Glutamatergic neuron (in vitro differentiated cells): Measurements from ENCODE around the gene KRT84. TPM values are rescaled to one million over a fixed set of nuclear protein-coding genes. Genes with fewer than 3 reads are reported as not detected.

Source experiments
- DNase-seq: peaks from one replicate; pipeline ENCODE4 v3.0.0; 2022
- H3K27ac Mint-ChIP-seq: one replicate; pipeline ENCODE4 v1.8.0; 2020; ENCODE audit warnings: mild to moderate bottlenecking, mixed read lengths, inconsistent platforms; ENCODE audit not compliant: unreplicated experiment
- H3K27me3 Mint-ChIP-seq: one replicate; pipeline ENCODE4 v1.8.0; 2020; ENCODE audit warnings: mild to moderate bottlenecking, moderate library complexity, mixed read lengths, inconsistent platforms; ENCODE audit not compliant: unreplicated experiment
- H3K36me3 Mint-ChIP-seq: one replicate; pipeline ENCODE4 v1.8.0; 2020; ENCODE audit warnings: mild to moderate bottlenecking, mixed read lengths, inconsistent platforms; ENCODE audit not compliant: unreplicated experiment
- H3K4me1 Mint-ChIP-seq: one replicate; pipeline ENCODE4 v1.8.0; 2020; ENCODE audit warnings: mild to moderate bottlenecking, low read depth, mixed read lengths, inconsistent platforms; ENCODE audit not compliant: unreplicated experiment
- H3K4me3 Mint-ChIP-seq: one replicate; pipeline ENCODE4 v1.8.0; 2020; ENCODE audit warnings: mild to moderate bottlenecking, mixed read lengths, inconsistent platforms; ENCODE audit not compliant: unreplicated experiment
- H3K9me3 Mint-ChIP-seq: one replicate; pipeline ENCODE4 v1.8.0; 2020; ENCODE audit warnings: mild to moderate bottlenecking, moderate library complexity, mixed read lengths, inconsistent platforms; ENCODE audit not compliant: unreplicated experiment
- CTCF ChIP-seq: fragments of 200-600 bp; sonication (generic); IDR thresholded peaks from one replicate; pipeline ENCODE4 v1.5.0; 2021; ENCODE audit not compliant: partially characterized antibody, unreplicated experiment
- total RNA-seq: library from RNA; stranded (reverse); fragmentation: NEBNext Ultra II Directional; extraction: Animal tissue kit (Norgen Biotek cat#: 25700); gene quantifications from one replicate; pipeline ENCODE4 v1.2.1, GENCODE V29; 2021; ENCODE audit not compliant: unreplicated experiment

Gene KRT84
- total RNA-seq, 1 donor from 2014 or later: not detected

GRCh38 chr12:52354200-52354599 lies 31.3 kb downstream of the KRT84 start:
- no peak overlapping the region for H3K4me3 Mint-ChIP-seq
- TF ChIP-seq CTCF: no peak
- DNase-seq: no peak
- H3K4me1 Mint-ChIP-seq: no peaks in the 10 kb centered on the region
- H3K9me3 Mint-ChIP-seq: no peaks in the 10 kb centered on the region
- no peak overlapping the region for H3K27ac Mint-ChIP-seq
- no peaks in the 10 kb centered on the region for H3K36me3 Mint-ChIP-seq
- peaks cover 8% of the 10 kb centered on the region for H3K27me3 Mint-ChIP-seq

- peaks cover 8% of the 10 kb centered on the region for H3K27me3 Mint-ChIP-seq
- no peaks in the 10 kb centered on the region for H3K4me1 Mint-ChIP-seq
- no peaks in the 10 kb centered on the region for H3K36me3 Mint-ChIP-seq
- H3K27ac Mint-ChIP-seq: no peak overlapping the region
- no peak for TF ChIP-seq CTCF
- H3K4me3 Mint-ChIP-seq: no peak overlapping the region
- no peak for DNase-seq
- no peaks in the 10 kb centered on the region for H3K9me3 Mint-ChIP-seq
Observed at GRCh38 chr12:52353766-52354165, 31.7 kb downstream of the KRT84 start.

GRCh38 chr12:52352951-52353350 lies 32.5 kb downstream of the KRT84 start:
- no peak for DNase-seq

GRCh38 chr12:52351196-52352059 lies 34.0 kb downstream of the KRT84 start:
- H3K27me3 Mint-ChIP-seq: peaks cover 6% of the 10 kb centered on the region
- no peak for DNase-seq
- no peak for TF ChIP-seq CTCF
- H3K4me1 Mint-ChIP-seq: no peaks in the 10 kb centered on the region
- H3K27ac Mint-ChIP-seq: no peak overlapping the region
- H3K9me3 Mint-ChIP-seq: no peaks in the 10 kb centered on the region
- H3K4me3 Mint-ChIP-seq: no peak overlapping the region
- no peaks in the 10 kb centered on the region for H3K36me3 Mint-ChIP-seq

More at GRCh38 chr12:52352951-52353350, 32.5 kb downstream of the KRT84 start:
- no peaks in the 10 kb centered on the region for H3K4me1 Mint-ChIP-seq
- no peaks in the 10 kb centered on the region for H3K9me3 Mint-ChIP-seq
- no peak overlapping the region for H3K27ac Mint-ChIP-seq
- peaks cover 6% of the 10 kb centered on the region for H3K27me3 Mint-ChIP-seq
- no peaks in the 10 kb centered on the region for H3K36me3 Mint-ChIP-seq
- H3K4me3 Mint-ChIP-seq: no peak overlapping the region
- TF ChIP-seq CTCF: no peak

GRCh38 chr12:52350786-52351185 lies 34.7 kb downstream of the KRT84 start:
- no peak for DNase-seq
- Mint-ChIP-seq H3K36me3 (no peaks in the 10 kb centered on the region), H3K4me3 (no peak overlapping the region), H3K4me1 (no peaks in the 10 kb centered on the region), H3K27me3 (peaks cover 6% of the 10 kb centered on the region), H3K27ac (no peak overlapping the region), H3K9me3 (no peaks in the 10 kb centered on the region)
- no peak for TF ChIP-seq CTCF
